RPMI8226 (cell line): Measurements from ENCODE around the gene GOLGA6L10.
"Not testable (repeated sequence)": the region's sequence is repeated elsewhere in the genome, so short reads cannot be mapped to it uniquely, and the experiment has no call there.

Experiments
- DNase-seq: peaks from one replicate; pipeline ENCODE4 v3.0.0-alpha.2; 2015

Gene GOLGA6L10

GRCh38 chr15:82349375-82349774 is at the start of gene GOLGA6L10:
GOLGA6L10 (minus strand) TSS chr15:82349475; CDS start chr15:82349375, 100 bp downstream.
- not testable (repeated sequence) for DNase-seq

- DNase-seq = no peak
These were observed 49.5 kb upstream of the GOLGA6L10 start for GRCh38 chr15:82398785-82399184.

- DNase-seq = no peak
These were observed 48.5 kb upstream of the GOLGA6L10 start for GRCh38 chr15:82397817-82398216.

GRCh38 chr15:82395788-82396187 is 46.5 kb upstream of the GOLGA6L10 start:
- DNase-seq = not testable (repeated sequence)

- DNase-seq = no peak
These were observed 44.4 kb upstream of the GOLGA6L10 start for GRCh38 chr15:82393671-82394070.

- not testable (repeated sequence) for DNase-seq
These were observed 42.8 kb upstream of the GOLGA6L10 start for GRCh38 chr15:82392077-82392476.

GRCh38 chr15:82390152-82390551 is 40.9 kb upstream of the GOLGA6L10 start:
- not testable (repeated sequence) for DNase-seq

GRCh38 chr15:82387209-82387608 is 37.9 kb upstream of the GOLGA6L10 start:
- not testable (repeated sequence) for DNase-seq

- DNase-seq = not testable (repeated sequence)
These were observed 32.2 kb upstream of the GOLGA6L10 start for GRCh38 chr15:82381330-82381955.

GRCh38 chr15:82379552-82379951 is 30.3 kb upstream of the GOLGA6L10 start:
- not testable (repeated sequence) for DNase-seq

- DNase-seq = not testable (repeated sequence)
These were observed 24.4 kb upstream of the GOLGA6L10 start for GRCh38 chr15:82373661-82374060.

GRCh38 chr15:82371656-82372055 is 22.4 kb upstream of the GOLGA6L10 start:
- DNase-seq = no peak

- DNase-seq = not testable (repeated sequence)
These were observed 18.5 kb upstream of the GOLGA6L10 start for GRCh38 chr15:82367790-82368189.

- not testable (repeated sequence) for DNase-seq
These were observed 16.5 kb upstream of the GOLGA6L10 start for GRCh38 chr15:82365692-82366323.

- not testable (repeated sequence) for DNase-seq
These were observed 15.3 kb upstream of the GOLGA6L10 start for GRCh38 chr15:82364548-82364947.

- not testable (repeated sequence) for DNase-seq
These were observed 13.5 kb upstream of the GOLGA6L10 start for GRCh38 chr15:82362790-82363189.

- not testable (repeated sequence) for DNase-seq
These were observed 11.3 kb upstream of the GOLGA6L10 start for GRCh38 chr15:82360618-82361017.

- DNase-seq = not testable (repeated sequence)
These were observed 5.8 kb upstream of the GOLGA6L10 start for GRCh38 chr15:82355055-82355454.

- DNase-seq = not testable (repeated sequence)
These were observed 5.3 kb upstream of the GOLGA6L10 start for GRCh38 chr15:82354546-82354945.

GRCh38 chr15:82347645-82348044 is 1.6 kb downstream of the GOLGA6L10 start:
- not testable (repeated sequence) for DNase-seq

- DNase-seq = not testable (repeated sequence)
These were observed 4.1 kb downstream of the GOLGA6L10 start for GRCh38 chr15:82345176-82345575.

- DNase-seq = not testable (repeated sequence)
These were observed 4.9 kb downstream of the GOLGA6L10 start for GRCh38 chr15:82344421-82344820.

GRCh38 chr15:82343851-82344250 is 5.4 kb downstream of the GOLGA6L10 start:
- DNase-seq = not testable (repeated sequence)

GRCh38 chr15:82342632-82343374 is 6.5 kb downstream of the GOLGA6L10 start:
- DNase-seq = not testable (repeated sequence)
